Parathyroid adenoma (tissue), 2 donors: ENCODE results near the gene HOXC11.

Experiments used
- H2AFZ ChIP-seq: fragments of 300-600 bp; sonication (generic); one replicate; pipeline ENCODE4 v1.7.0; 2017; ENCODE audit warnings: antibody characterized with exemption, mild to moderate bottlenecking
- H3K27ac ChIP-seq: fragments of 300-600 bp; sonication (generic); one replicate; pipeline ENCODE4 v1.7.0; 2017
- H3K27me3 ChIP-seq: fragments of 300-600 bp; sonication (generic); one replicate; pipeline ENCODE4 v1.7.0; 2017; ENCODE audit warnings: low read length; ENCODE audit not compliant: control insufficient read depth, insufficient read depth
- H3K36me3 ChIP-seq: fragments of 300-600 bp; sonication (generic); one replicate; pipeline ENCODE4 v1.7.0; 2017; ENCODE audit warnings: low read length; ENCODE audit not compliant: control insufficient read depth, insufficient read depth
- H3K4me1 ChIP-seq: fragments of 300-600 bp; sonication (generic); one replicate; pipeline ENCODE4 v1.7.0; 2017; ENCODE audit warnings: control low read depth
- H3K4me2 ChIP-seq: fragments of 300-600 bp; sonication (generic); one replicate; pipeline ENCODE4 v1.7.0; 2017; ENCODE audit warnings: low read length
- H3K4me3 ChIP-seq: fragments of 300-600 bp; sonication (generic); one replicate; pipeline ENCODE4 v1.7.0; 2017; ENCODE audit warnings: low read depth, low read length
- H3K79me2 ChIP-seq: fragments of 300-600 bp; sonication (generic); one replicate; pipeline ENCODE4 v1.7.0; 2017; ENCODE audit warnings: control low read depth
- H3K9ac ChIP-seq: fragments of 300-600 bp; sonication (generic); one replicate; pipeline ENCODE4 v1.7.0; 2017; ENCODE audit warnings: mild to moderate bottlenecking
- H3K9me3 ChIP-seq: fragments of 300-600 bp; sonication (generic); one replicate; pipeline ENCODE4 v1.7.0; 2017; ENCODE audit warnings: low read length; ENCODE audit not compliant: control insufficient read depth
- TF ChIP-seq, protein P1 (sequence below): fragments of 300-600 bp; sonication (generic); IDR thresholded peaks from one replicate; pipeline ENCODE4 v1.7.0; 2017; ENCODE audit warnings: antibody characterized with exemption, mild to moderate bottlenecking
- donor health status: primary hyperparathyroidism.

The HOXC11 gene

GRCh38 chr12:53939141-53940108 lies 33.5 kb upstream of the HOXC11 start:
- Histone ChIP-seq H2AFZ (no peak overlapping the region), H3K4me2 (no peak overlapping the region), H3K27me3 (peaks cover 35% of the 10 kb centered on the region), H3K9ac (no peak overlapping the region), H3K79me2 (no peaks in the 10 kb centered on the region), H3K9me3 (no peaks in the 10 kb centered on the region), H3K4me3 (no peak overlapping the region), H3K4me1 (no peaks in the 10 kb centered on the region), H3K27ac (no peak overlapping the region), H3K36me3 (no peaks in the 10 kb centered on the region)
- TF ChIP-seq, protein P1, sequence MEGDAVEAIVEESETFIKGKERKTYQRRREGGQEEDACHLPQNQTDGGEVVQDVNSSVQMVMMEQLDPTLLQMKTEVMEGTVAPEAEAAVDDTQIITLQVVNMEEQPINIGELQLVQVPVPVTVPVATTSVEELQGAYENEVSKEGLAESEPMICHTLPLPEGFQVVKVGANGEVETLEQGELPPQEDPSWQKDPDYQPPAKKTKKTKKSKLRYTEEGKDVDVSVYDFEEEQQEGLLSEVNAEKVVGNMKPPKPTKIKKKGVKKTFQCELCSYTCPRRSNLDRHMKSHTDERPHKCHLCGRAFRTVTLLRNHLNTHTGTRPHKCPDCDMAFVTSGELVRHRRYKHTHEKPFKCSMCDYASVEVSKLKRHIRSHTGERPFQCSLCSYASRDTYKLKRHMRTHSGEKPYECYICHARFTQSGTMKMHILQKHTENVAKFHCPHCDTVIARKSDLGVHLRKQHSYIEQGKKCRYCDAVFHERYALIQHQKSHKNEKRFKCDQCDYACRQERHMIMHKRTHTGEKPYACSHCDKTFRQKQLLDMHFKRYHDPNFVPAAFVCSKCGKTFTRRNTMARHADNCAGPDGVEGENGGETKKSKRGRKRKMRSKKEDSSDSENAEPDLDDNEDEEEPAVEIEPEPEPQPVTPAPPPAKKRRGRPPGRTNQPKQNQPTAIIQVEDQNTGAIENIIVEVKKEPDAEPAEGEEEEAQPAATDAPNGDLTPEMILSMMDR = no peak

DNA sequence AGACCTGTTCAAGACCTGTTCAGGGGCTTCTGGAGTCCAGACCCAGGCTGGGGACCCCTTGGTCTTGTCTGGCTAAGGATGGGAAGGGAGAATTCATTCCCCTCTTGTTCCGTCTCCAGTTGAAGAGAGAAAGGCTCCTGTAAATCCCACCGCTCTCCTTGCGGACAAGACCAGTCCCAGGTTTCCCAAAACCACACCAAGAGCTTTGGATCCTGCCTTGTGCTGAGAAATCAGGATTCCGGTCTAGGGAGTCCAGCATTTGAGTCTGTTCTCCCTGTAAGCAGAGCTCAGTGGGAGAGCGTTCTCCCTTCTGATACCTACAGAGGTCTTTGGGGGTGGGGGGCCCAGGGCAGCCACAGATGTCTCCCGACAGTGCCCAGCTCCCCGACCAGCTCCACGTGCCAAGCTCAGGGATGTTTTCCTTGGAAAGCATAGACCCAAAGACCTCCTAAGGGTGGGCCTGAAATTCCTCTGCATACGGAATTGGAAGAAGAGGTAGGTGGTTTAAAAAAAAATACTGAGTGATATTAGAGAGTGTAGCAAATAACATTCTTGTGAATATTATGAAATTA lies 32.4 kb upstream of the HOXC11 start:
- Histone ChIP-seq H3K79me2 (no peaks in the 10 kb centered on the region), H3K9me3 (no peaks in the 10 kb centered on the region), H3K4me2 (no peak overlapping the region), H3K27me3 (peaks cover 28% of the 10 kb centered on the region), H3K4me1 (no peaks in the 10 kb centered on the region), H3K36me3 (no peaks in the 10 kb centered on the region), H3K9ac (no peak overlapping the region), H3K27ac (no peak overlapping the region), H3K4me3 (no peak overlapping the region), H2AFZ (no peak overlapping the region)
- TF ChIP-seq, protein P1 = no peak

DNA sequence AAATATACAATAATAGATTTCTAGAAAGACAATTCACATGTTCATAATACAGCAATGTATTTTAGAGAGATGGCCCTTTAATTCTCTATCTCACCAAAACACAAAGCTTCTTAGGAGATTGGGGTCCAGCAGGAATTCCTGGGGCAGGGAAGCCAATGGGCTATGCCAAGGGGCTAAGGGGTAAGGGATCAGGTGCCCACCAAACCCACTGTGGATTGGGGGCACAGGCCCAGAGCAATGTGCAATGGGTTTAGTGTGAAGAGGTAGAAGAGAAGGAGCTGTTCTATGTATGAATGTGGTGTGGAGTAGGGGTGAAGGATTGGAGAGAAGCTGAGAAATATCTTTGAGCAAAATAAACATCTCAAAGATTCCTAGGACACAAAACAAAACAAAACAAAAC lies 31.7 kb upstream of the HOXC11 start:
- Histone ChIP-seq H2AFZ (no peak overlapping the region), H3K27me3 (peaks cover 31% of the 10 kb centered on the region), H3K27ac (no peak overlapping the region), H3K79me2 (no peaks in the 10 kb centered on the region), H3K9me3 (no peaks in the 10 kb centered on the region), H3K9ac (no peak overlapping the region), H3K36me3 (no peaks in the 10 kb centered on the region), H3K4me1 (no peaks in the 10 kb centered on the region), H3K4me2 (no peak overlapping the region), H3K4me3 (no peak overlapping the region)
- TF ChIP-seq, protein P1 = no peak

DNA sequence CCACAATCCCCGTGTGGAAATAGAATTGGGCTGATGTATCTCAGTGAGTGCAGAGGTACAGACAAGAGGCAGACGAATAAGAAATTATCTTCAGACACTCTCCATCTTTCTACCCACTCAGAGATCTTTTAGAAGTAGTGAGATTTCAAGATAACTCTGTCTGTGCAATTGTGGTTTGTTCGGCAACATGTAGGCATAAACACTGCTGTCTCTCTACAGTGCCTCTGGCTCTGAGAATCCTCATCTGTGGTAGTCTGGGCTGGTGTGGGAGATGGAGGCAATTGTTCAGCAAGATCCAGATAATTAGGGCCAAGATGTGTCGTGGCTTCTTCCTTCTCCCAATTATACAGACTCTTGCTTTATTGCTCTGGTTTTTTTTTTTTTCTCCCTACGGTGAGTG lies 31.2 kb upstream of the HOXC11 start:
- no peak overlapping the region for H3K9ac ChIP-seq
- H3K9me3 ChIP-seq = no peaks in the 10 kb centered on the region

More for the DNA sequence above, 31.2 kb upstream of the HOXC11 start:
- Histone ChIP-seq H3K4me1 (no peaks in the 10 kb centered on the region), H3K36me3 (no peaks in the 10 kb centered on the region), H3K27me3 (peaks cover 32% of the 10 kb centered on the region), H3K4me2 (no peak overlapping the region), H3K4me3 (no peak overlapping the region), H2AFZ (no peak overlapping the region), H3K79me2 (no peaks in the 10 kb centered on the region), H3K27ac (no peak overlapping the region)
- TF ChIP-seq, protein P1 = no peak
